Fibroblast of lung (primary cell): Measurements from ENCODE around the gene MCF2L2. TPM values are rescaled to one million over a fixed set of nuclear protein-coding genes. Genes with fewer than 3 reads are reported as not detected.

Source experiments
- DNase-seq, 2 donors: peaks; one replicate each; pipeline versions ENCODE4 v3.0.0 to v3.0.0-alpha.2; 2010; ENCODE audit warnings: low read depth in 2 of 2
- H2AFZ ChIP-seq: 2 replicates; pipeline ENCODE4 v1.5.1; 2012; ENCODE audit warnings: low read length, control low read depth, inconsistent platforms
- H3K27ac ChIP-seq: 2 replicates; pipeline ENCODE4 v1.5.1; 2011; ENCODE audit warnings: low read length, control low read depth; ENCODE audit not compliant: insufficient read depth
- H3K27me3 ChIP-seq: 2 replicates; pipeline ENCODE4 v1.5.1; 2011; ENCODE audit warnings: mild to moderate bottlenecking, low read length; ENCODE audit not compliant: control insufficient read depth, insufficient read depth
- H3K36me3 ChIP-seq: 2 replicates; pipeline ENCODE4 v1.5.1; 2011; ENCODE audit warnings: low read length; ENCODE audit not compliant: control insufficient read depth, insufficient read depth
- H3K4me1 ChIP-seq: 2 replicates; pipeline ENCODE4 v1.5.1; 2011; ENCODE audit warnings: low read length; ENCODE audit not compliant: control insufficient read depth, insufficient read depth; ENCODE audit errors: extremely low read depth
- H3K4me2 ChIP-seq: 2 replicates; pipeline ENCODE4 v1.5.1; 2011; ENCODE audit warnings: low read length, control low read depth; ENCODE audit not compliant: insufficient read depth; ENCODE audit errors: extremely low read depth
- H3K4me3 ChIP-seq, 4 experiments: fragments of 200-600 bp in 1 of 4; sonication (generic) in 1 of 4; replicated peaks in 1 of 4; 2 replicates each; pipeline ENCODE4 v1.5.1; 2011 to 2016; ENCODE audit warnings: low read length in 4 of 4, low read depth in 3 of 4, mild to moderate bottlenecking in 3 of 4, control low read depth in 2 of 4, inconsistent platforms in 1 of 4, mixed read lengths in 1 of 4; ENCODE audit not compliant: insufficient read depth in 1 of 4; ENCODE audit errors: control extremely low read depth in 1 of 4
- H3K79me2 ChIP-seq: 2 replicates; pipeline ENCODE4 v1.5.1; 2012; ENCODE audit warnings: mild to moderate bottlenecking, low read length, inconsistent platforms; ENCODE audit not compliant: control insufficient read depth, insufficient read depth
- H3K9ac ChIP-seq: 2 replicates; pipeline ENCODE4 v1.5.1; 2011; ENCODE audit warnings: mild to moderate bottlenecking, low read length, control low read depth; ENCODE audit not compliant: insufficient read depth
- H3K9me3 ChIP-seq: 2 replicates; pipeline ENCODE4 v1.5.1; 2012; ENCODE audit warnings: low read depth, low read length; ENCODE audit not compliant: control insufficient read depth, insufficient read depth
- H4K20me1 ChIP-seq: 2 replicates; pipeline ENCODE4 v1.5.1; 2011; ENCODE audit warnings: low read length; ENCODE audit not compliant: control insufficient read depth, insufficient read depth; ENCODE audit errors: extremely low read depth
- EZH2 ChIP-seq: IDR thresholded peaks from 2 replicates; pipeline ENCODE4 v1.5.1; 2012; ENCODE audit warnings: low read length, control low read depth, mild to moderate bottlenecking; ENCODE audit errors: missing control alignments
- polyA plus RNA-seq, 2 donors: library from polyadenylated mRNA; depleted of rRNA in 1 of 2; stranded (reverse) in 1 of 2; unstranded in 1 of 2; fragments of >200 nt; gene quantifications; 2 replicates each; pipeline ENCODE4 v1.2.1, GENCODE V29; 2011 to 2012; ENCODE audit warnings: missing spikeins in 1 of 2
- total RNA-seq: library from RNA; depleted of rRNA; stranded (reverse); fragments of >200 nt; gene quantifications from 2 replicates; pipeline ENCODE4 v1.2.1, GENCODE V29; 2014
- TF ChIP-seq, protein P1 (sequence below), 2 donors: IDR thresholded peaks in 1 of 2; conservative IDR thresholded peaks in 1 of 2; 1 replicate in 1 of 2; 2 replicates in 1 of 2; pipeline ENCODE4 v1.5.1; 2011 to 2012; ENCODE audit warnings: low read length in 2 of 2, control low read depth in 1 of 2, inconsistent platforms in 1 of 2, low read depth in 1 of 2, mild to moderate bottlenecking in 1 of 2

MCF2L2 gene
- total and polyA plus RNA-seq, 2 donors (not counting 1 experiment from before 2014, with no cell fraction given) = under 0.01 to 0.08 TPM

DNA sequence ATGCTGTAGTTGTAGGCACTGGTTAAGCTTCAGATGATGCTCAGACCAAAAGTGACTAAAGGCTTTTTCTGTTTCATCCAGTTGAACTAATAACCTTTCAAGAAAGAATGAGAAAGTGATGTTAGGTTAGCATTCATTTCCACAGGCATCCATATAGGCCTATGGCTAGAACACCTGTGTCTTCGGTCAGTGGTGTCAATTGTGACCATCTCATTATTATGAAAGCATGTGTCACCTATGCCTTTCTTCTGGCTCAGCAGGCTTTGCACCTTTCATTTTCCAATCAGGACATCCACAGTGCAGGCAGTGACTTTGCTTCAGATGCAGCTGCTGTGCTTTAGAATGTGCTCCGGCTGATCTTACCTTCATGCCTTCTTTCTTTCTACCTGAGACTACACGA, 117.5 kb downstream of the MCF2L2 start:
- TF ChIP-seq, protein P1, sequence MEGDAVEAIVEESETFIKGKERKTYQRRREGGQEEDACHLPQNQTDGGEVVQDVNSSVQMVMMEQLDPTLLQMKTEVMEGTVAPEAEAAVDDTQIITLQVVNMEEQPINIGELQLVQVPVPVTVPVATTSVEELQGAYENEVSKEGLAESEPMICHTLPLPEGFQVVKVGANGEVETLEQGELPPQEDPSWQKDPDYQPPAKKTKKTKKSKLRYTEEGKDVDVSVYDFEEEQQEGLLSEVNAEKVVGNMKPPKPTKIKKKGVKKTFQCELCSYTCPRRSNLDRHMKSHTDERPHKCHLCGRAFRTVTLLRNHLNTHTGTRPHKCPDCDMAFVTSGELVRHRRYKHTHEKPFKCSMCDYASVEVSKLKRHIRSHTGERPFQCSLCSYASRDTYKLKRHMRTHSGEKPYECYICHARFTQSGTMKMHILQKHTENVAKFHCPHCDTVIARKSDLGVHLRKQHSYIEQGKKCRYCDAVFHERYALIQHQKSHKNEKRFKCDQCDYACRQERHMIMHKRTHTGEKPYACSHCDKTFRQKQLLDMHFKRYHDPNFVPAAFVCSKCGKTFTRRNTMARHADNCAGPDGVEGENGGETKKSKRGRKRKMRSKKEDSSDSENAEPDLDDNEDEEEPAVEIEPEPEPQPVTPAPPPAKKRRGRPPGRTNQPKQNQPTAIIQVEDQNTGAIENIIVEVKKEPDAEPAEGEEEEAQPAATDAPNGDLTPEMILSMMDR (conservative IDR thresholded peaks at IDR 0.05 in 1 of 2, IDR thresholded peaks at IDR 0.05 in 1 of 2; ENCODE audit: low read depth in 1 of 2, low read length in 2 of 2) = no peak
- no peak for TF ChIP-seq EZH2
- Histone ChIP-seq H2AFZ (no peak overlapping the region), H3K27ac (no peak overlapping the region), H3K4me1 (no peaks in the 10 kb centered on the region), H3K9me3 (no peaks in the 10 kb centered on the region), H3K9ac (no peak overlapping the region), H3K4me2 (no peak overlapping the region), H3K36me3 (no peaks in the 10 kb centered on the region), H3K4me3 (no peak overlapping the region), H3K27me3 (peaks cover 12% of the 10 kb centered on the region), H3K79me2 (no peaks in the 10 kb centered on the region), H4K20me1 (no peaks in the 10 kb centered on the region)
- DNase-seq = no peak

GRCh38 chr3:183309276-183309675, 119.1 kb downstream of the MCF2L2 start:
- Histone ChIP-seq H3K4me1 (no peaks in the 10 kb centered on the region), H4K20me1 (no peaks in the 10 kb centered on the region), H3K4me3 (no peak overlapping the region), H2AFZ (no peak overlapping the region), H3K27me3 (peaks cover 12% of the 10 kb centered on the region), H3K79me2 (no peaks in the 10 kb centered on the region), H3K9ac (no peak overlapping the region), H3K27ac (no peak overlapping the region), H3K4me2 (no peak overlapping the region), H3K36me3 (no peaks in the 10 kb centered on the region), H3K9me3 (no peaks in the 10 kb centered on the region)
- DNase-seq = no peak
- TF ChIP-seq, protein P1 (conservative IDR thresholded peaks at IDR 0.05 in 1 of 2, IDR thresholded peaks at IDR 0.05 in 1 of 2; ENCODE audit: low read depth in 1 of 2, low read length in 2 of 2) = no peak
- TF ChIP-seq EZH2 = no peak

- Histone ChIP-seq H3K36me3 (no peaks in the 10 kb centered on the region), H3K27me3 (peaks cover 12% of the 10 kb centered on the region), H3K4me3 (no peak overlapping the region), H3K79me2 (no peaks in the 10 kb centered on the region), H3K27ac (no peak overlapping the region), H3K4me2 (no peak overlapping the region), H3K9ac (no peak overlapping the region), H2AFZ (no peak overlapping the region), H3K9me3 (no peaks in the 10 kb centered on the region), H3K4me1 (no peaks in the 10 kb centered on the region), H4K20me1 (no peaks in the 10 kb centered on the region)
- TF ChIP-seq, protein P1 (conservative IDR thresholded peaks at IDR 0.05 in 1 of 2, IDR thresholded peaks at IDR 0.05 in 1 of 2; ENCODE audit: low read depth in 1 of 2, low read length in 2 of 2) = no peak
- no peak for TF ChIP-seq EZH2
- no peak for DNase-seq
Measured at GRCh38 chr3:183308751-183309150, 119.7 kb downstream of the MCF2L2 start.
